HG03039 (cell line): ENCODE results near the gene SLC22A17.

Source experiments
- ATAC-seq: cut with Tn5 transposase; IDR thresholded peaks from one replicate; pipeline ENCODE4 v1.9.1; 2021; ENCODE audit warnings: mild to moderate bottlenecking, moderate library complexity; ENCODE audit not compliant: unreplicated experiment

SLC22A17 gene

GRCh38 chr14:23364164-23365035, 11.7 kb upstream of the SLC22A17 start:
- no peak for ATAC-seq

GRCh38 chr14:23362200-23362599, 9.5 kb upstream of the SLC22A17 start:
- no peak for ATAC-seq

GRCh38 chr14:23361763-23362162, 9.1 kb upstream of the SLC22A17 start:
- no peak for ATAC-seq

- no peak for ATAC-seq
These were observed 8.6 kb upstream of the SLC22A17 start for GRCh38 chr14:23361320-23361719.

GRCh38 chr14:23360496-23360895, 7.8 kb upstream of the SLC22A17 start:
- no peak for ATAC-seq

GRCh38 chr14:23359722-23360447, 7.2 kb upstream of the SLC22A17 start:
- no peak for ATAC-seq

GRCh38 chr14:23359167-23359626, 6.5 kb upstream of the SLC22A17 start:
- ATAC-seq, result no peak

GRCh38 chr14:23358553-23359166, 6.0 kb upstream of the SLC22A17 start:
- ATAC-seq, result no peak

GRCh38 chr14:23358042-23358441, 5.4 kb upstream of the SLC22A17 start:
- no peak for ATAC-seq

- ATAC-seq, result no peak
These were observed 4.6 kb upstream of the SLC22A17 start for GRCh38 chr14:23357261-23357660.

GRCh38 chr14:23356662-23357061, 4.0 kb upstream of the SLC22A17 start:
- ATAC-seq, result no peak

- ATAC-seq, result no peak
These were observed 3.3 kb upstream of the SLC22A17 start for GRCh38 chr14:23355871-23356435.

- no peak for ATAC-seq
These were observed 2.3 kb upstream of the SLC22A17 start for GRCh38 chr14:23354990-23355389.

- ATAC-seq, result no peak
These were observed 720 bp upstream of the SLC22A17 start for GRCh38 chr14:23353433-23353780.

- ATAC-seq, result no peak
These were observed 794 bp downstream of the SLC22A17 start for GRCh38 chr14:23351681-23352505.

- no peak for ATAC-seq
These were observed 3.4 kb downstream of the SLC22A17 start for GRCh38 chr14:23349156-23349845.

- no peak for ATAC-seq
These were observed 4.4 kb downstream of the SLC22A17 start for GRCh38 chr14:23348297-23348655.

GRCh38 chr14:23347406-23348296, 5.0 kb downstream of the SLC22A17 start:
- ATAC-seq, result no peak
